ENCODE measurements around the gene NLGN4X. TPM values are rescaled to one million over a fixed set of nuclear protein-coding genes. Genes with fewer than 3 reads are reported as not detected.

Gene NLGN4X
- under 0.01 TPM for total RNA-seq

GRCh38 chrX:6228720-6229119 lies at the start of gene NLGN4X:
Gene NLGN4X, minus strand, starts transcription at chrX:6228867. Its CDS starts 77,401 bp downstream, at chrX:6151466.
- no peaks in the 10 kb centered on the region for H3K9me3 ChIP-seq (ENCODE audit: low read depth, low read length)
- H3K4me3 ChIP-seq (ENCODE audit: low read length): no peak within 1 kb of the TSS
- peaks cover 10% of the 10 kb centered on the region for H3K27me3 ChIP-seq (ENCODE audit: insufficient read depth, low read length)
- no peaks in the 10 kb centered on the region for H3K4me1 ChIP-seq (ENCODE audit: insufficient read depth, low read length)

GRCh38 chrX:6266041-6266440 lies 37.4 kb upstream of the NLGN4X start:
- Histone ChIP-seq H3K9me3 (ENCODE audit: low read depth, low read length) (no peaks in the 10 kb centered on the region), H3K27me3 (ENCODE audit: insufficient read depth, low read length) (no peaks in the 10 kb centered on the region), H3K4me3 (ENCODE audit: low read length) (no peak overlapping the region), H3K4me1 (ENCODE audit: insufficient read depth, low read length) (no peaks in the 10 kb centered on the region)

- Histone ChIP-seq H3K9me3 (ENCODE audit: low read depth, low read length) (no peaks in the 10 kb centered on the region), H3K4me3 (ENCODE audit: low read length) (no peak overlapping the region), H3K4me1 (ENCODE audit: insufficient read depth, low read length) (no peaks in the 10 kb centered on the region), H3K27me3 (ENCODE audit: insufficient read depth, low read length) (no peaks in the 10 kb centered on the region)
These were observed 34.3 kb upstream of the NLGN4X start for GRCh38 chrX:6262959-6263358.

GRCh38 chrX:6257025-6257424 lies 28.4 kb upstream of the NLGN4X start:
- Histone ChIP-seq H3K4me3 (ENCODE audit: low read length) (no peak overlapping the region), H3K9me3 (ENCODE audit: low read depth, low read length) (no peaks in the 10 kb centered on the region), H3K4me1 (ENCODE audit: insufficient read depth, low read length) (no peaks in the 10 kb centered on the region), H3K27me3 (ENCODE audit: insufficient read depth, low read length) (no peaks in the 10 kb centered on the region)

- no peaks in the 10 kb centered on the region for H3K4me1 ChIP-seq (ENCODE audit: insufficient read depth, low read length)
- H3K27me3 ChIP-seq (ENCODE audit: insufficient read depth, low read length): no peaks in the 10 kb centered on the region
- no peak overlapping the region for H3K4me3 ChIP-seq (ENCODE audit: low read length)
- H3K9me3 ChIP-seq (ENCODE audit: low read depth, low read length): no peaks in the 10 kb centered on the region
These were observed 16.0 kb upstream of the NLGN4X start for GRCh38 chrX:6244666-6245065.

- Histone ChIP-seq H3K9me3 (ENCODE audit: low read depth, low read length) (no peaks in the 10 kb centered on the region), H3K4me3 (ENCODE audit: low read length) (no peak overlapping the region), H3K4me1 (ENCODE audit: insufficient read depth, low read length) (no peaks in the 10 kb centered on the region), H3K27me3 (ENCODE audit: insufficient read depth, low read length) (no peaks in the 10 kb centered on the region)
These were observed 9.9 kb upstream of the NLGN4X start for GRCh38 chrX:6238576-6238975.

GRCh38 chrX:6227935-6228334 lies 732 bp downstream of the NLGN4X start:
- no peaks in the 10 kb centered on the region for H3K9me3 ChIP-seq (ENCODE audit: low read depth, low read length)
- no peak overlapping the region for H3K4me3 ChIP-seq (ENCODE audit: low read length)

GRCh38 chrX:6227453-6227835 lies 1.2 kb downstream of the NLGN4X start:
- no peak overlapping the region for H3K4me3 ChIP-seq (ENCODE audit: low read length)
- no peaks in the 10 kb centered on the region for H3K9me3 ChIP-seq (ENCODE audit: low read depth, low read length)
- H3K4me1 ChIP-seq (ENCODE audit: insufficient read depth, low read length): no peaks in the 10 kb centered on the region
- H3K27me3 ChIP-seq (ENCODE audit: insufficient read depth, low read length): peaks cover 10% of the 10 kb centered on the region

More at GRCh38 chrX:6227935-6228334, 732 bp downstream of the NLGN4X start:
- H3K4me1 ChIP-seq (ENCODE audit: insufficient read depth, low read length): no peaks in the 10 kb centered on the region
- peaks cover 10% of the 10 kb centered on the region for H3K27me3 ChIP-seq (ENCODE audit: insufficient read depth, low read length)

- Histone ChIP-seq H3K27me3 (ENCODE audit: insufficient read depth, low read length) (peaks cover 10% of the 10 kb centered on the region), H3K4me3 (ENCODE audit: low read length) (no peak overlapping the region), H3K4me1 (ENCODE audit: insufficient read depth, low read length) (no peaks in the 10 kb centered on the region), H3K9me3 (ENCODE audit: low read depth, low read length) (no peaks in the 10 kb centered on the region)
These were observed 1.8 kb downstream of the NLGN4X start for GRCh38 chrX:6226596-6227452.

GRCh38 chrX:6225911-6226595 lies 2.6 kb downstream of the NLGN4X start:
- no peaks in the 10 kb centered on the region for H3K9me3 ChIP-seq (ENCODE audit: low read depth, low read length)
- no peak overlapping the region for H3K4me3 ChIP-seq (ENCODE audit: low read length)

GRCh38 chrX:6225288-6225910 lies 3.3 kb downstream of the NLGN4X start:
- Histone ChIP-seq H3K4me3 (ENCODE audit: low read length) (no peak overlapping the region), H3K9me3 (ENCODE audit: low read depth, low read length) (no peaks in the 10 kb centered on the region), H3K4me1 (ENCODE audit: insufficient read depth, low read length) (no peaks in the 10 kb centered on the region), H3K27me3 (ENCODE audit: insufficient read depth, low read length) (peaks cover 10% of the 10 kb centered on the region)

More at GRCh38 chrX:6225911-6226595, 2.6 kb downstream of the NLGN4X start:
- no peaks in the 10 kb centered on the region for H3K4me1 ChIP-seq (ENCODE audit: insufficient read depth, low read length)
- H3K27me3 ChIP-seq (ENCODE audit: insufficient read depth, low read length): peaks cover 10% of the 10 kb centered on the region

GRCh38 chrX:6223516-6223915 lies 5.2 kb downstream of the NLGN4X start:
- Histone ChIP-seq H3K9me3 (ENCODE audit: low read depth, low read length) (no peaks in the 10 kb centered on the region), H3K4me3 (ENCODE audit: low read length) (no peak overlapping the region), H3K4me1 (ENCODE audit: insufficient read depth, low read length) (no peaks in the 10 kb centered on the region), H3K27me3 (ENCODE audit: insufficient read depth, low read length) (peaks cover 5% of the 10 kb centered on the region)

GRCh38 chrX:6210230-6210629 lies 18.4 kb downstream of the NLGN4X start:
- Histone ChIP-seq H3K4me1 (ENCODE audit: insufficient read depth, low read length) (no peaks in the 10 kb centered on the region), H3K9me3 (ENCODE audit: low read depth, low read length) (no peaks in the 10 kb centered on the region), H3K27me3 (ENCODE audit: insufficient read depth, low read length) (no peaks in the 10 kb centered on the region), H3K4me3 (ENCODE audit: low read length) (no peak overlapping the region)

- no peaks in the 10 kb centered on the region for H3K27me3 ChIP-seq (ENCODE audit: insufficient read depth, low read length)
- H3K4me1 ChIP-seq (ENCODE audit: insufficient read depth, low read length): no peaks in the 10 kb centered on the region
- no peak overlapping the region for H3K4me3 ChIP-seq (ENCODE audit: low read length)
- H3K9me3 ChIP-seq (ENCODE audit: low read depth, low read length): no peaks in the 10 kb centered on the region
These were observed 25.0 kb downstream of the NLGN4X start for GRCh38 chrX:6203462-6204215.

GRCh38 chrX:6199486-6199885 lies 29.2 kb downstream of the NLGN4X start:
- H3K9me3 ChIP-seq (ENCODE audit: low read depth, low read length): no peaks in the 10 kb centered on the region
- H3K27me3 ChIP-seq (ENCODE audit: insufficient read depth, low read length): no peaks in the 10 kb centered on the region
- no peak overlapping the region for H3K4me3 ChIP-seq (ENCODE audit: low read length)
- no peaks in the 10 kb centered on the region for H3K4me1 ChIP-seq (ENCODE audit: insufficient read depth, low read length)
